Ovary (tissue), 9 donors: Measurements from ENCODE around the gene LCP2. TPM values are rescaled to one million over a fixed set of nuclear protein-coding genes. Genes with fewer than 3 reads are reported as not detected.

ENCODE experiments used
- DNase-seq, 5 donors: peaks; one replicate each; pipeline ENCODE4 v3.0.0-alpha.2; 2019 to 2020
- H3K27ac ChIP-seq, 2 donors: fragments of 200-600 bp; one replicate each; pipeline versions ENCODE4 v1.5.1 to v1.8.0; 2019 to 2022
- H3K27me3 ChIP-seq: fragments of 200-600 bp; one replicate; pipeline ENCODE4 v1.8.0; 2022
- H3K36me3 ChIP-seq: fragments of 200-600 bp; sonication (generic); one replicate; pipeline ENCODE4 v1.5.1; 2019
- H3K4me1 ChIP-seq: one replicate; pipeline ENCODE4 v1.8.1; 2013; ENCODE audit warnings: mild to moderate bottlenecking, moderate library complexity; ENCODE audit not compliant: insufficient read depth
- H3K4me3 ChIP-seq: fragments of 200-600 bp; sonication (generic); one replicate; pipeline ENCODE4 v1.5.1; 2017
- H3K9me3 ChIP-seq, 2 donors: fragments of 200-600 bp in 1 of 2; sonication (generic) in 1 of 2; one replicate each; pipeline versions ENCODE4 v1.5.1 to v1.8.1; 2013 to 2019; ENCODE audit warnings: mild to moderate bottlenecking in 1 of 2, moderate library complexity in 1 of 2
- EP300 ChIP-seq: sonication (generic); formaldehyde crosslinking; IDR thresholded peaks from one replicate; pipeline ENCODE4 v1.6.1; 2017; ENCODE audit warnings: antibody characterized with exemption
- POLR2A ChIP-seq: fragments of 450-650 bp; IDR thresholded peaks from one replicate; pipeline ENCODE4 v1.6.1; 2017; ENCODE audit warnings: antibody characterized with exemption, mild to moderate bottlenecking, moderate library complexity
- WGBS, 3 donors: extraction: QIAGEN DNeasy Blood & Tissue Kit in 1 of 3; methylation state at CpG; one replicate each; pipeline versions ENCODE4 v1.1.5 to v1.1.7; 2013 to 2017; 5-methylcytosine and 5-hydroxymethylcytosine counted together
- intact Hi-C, 4 donors: fragments of 100-400 bp; cut with DNase I; formaldehyde crosslinking; loops; one replicate each; pipeline versions ENCODE4 v1.11.0 to v1.15.1; 2022 to 2023
- polyA plus RNA-seq, 2 donors: library from polyadenylated mRNA; stranded (reverse); fragments of 200-250 nt in 1 of 2; fragments of 350-450 nt in 1 of 2; fragmentation: Illumina TruSeq in 1 of 2; extraction: RNeasy Lipid Tissue Mini Kit (QIAGEN cat#74804) in 1 of 2; gene quantifications; one replicate each; pipeline ENCODE4 v1.2.3, GENCODE V29; 2013 to 2014
- total RNA-seq, 7 donors: library from RNA; depleted of rRNA in 2 of 7; stranded (reverse); fragments of >200 nt in 2 of 7; fragmentation: NEBNext Ultra II Directional in 3 of 7; extraction: Animal tissue kit (Norgen Biotek cat#: 25700) in 3 of 7; gene quantifications; one replicate each; pipeline versions ENCODE4 v1.1.0 to v1.2.4, GENCODE V29; 2016 to 2023
- TF ChIP-seq, protein P1 (sequence below), 3 donors: fragments of 450-650 bp in 2 of 3; fragments of 200-600 bp in 1 of 3; IDR thresholded peaks; one replicate each; pipeline versions ENCODE4 v1.5.1 to v1.8.0; 2016 to 2022; ENCODE audit warnings: antibody characterized with exemption in 3 of 3, mild to moderate bottlenecking in 1 of 3
- donor health status: DM: no; HTN: no; CAD: no; lungs with moderate emphysema.
- donor health status: DM: no; HTN: no; CAD: no.
- donor health status: Bipolar disorder and iron deficiency.
- donor health status: DM: yes; HTN: yes; CAD: no.
- donor health status: DM: no; HTN: no; CAD: no.
- donor health status: DM: yes; HTN: yes; CAD: no.

The LCP2 gene
- total and polyA plus RNA-seq, 9 donors, result 3.1 to 31.1 (median 6.4) TPM

DNA sequence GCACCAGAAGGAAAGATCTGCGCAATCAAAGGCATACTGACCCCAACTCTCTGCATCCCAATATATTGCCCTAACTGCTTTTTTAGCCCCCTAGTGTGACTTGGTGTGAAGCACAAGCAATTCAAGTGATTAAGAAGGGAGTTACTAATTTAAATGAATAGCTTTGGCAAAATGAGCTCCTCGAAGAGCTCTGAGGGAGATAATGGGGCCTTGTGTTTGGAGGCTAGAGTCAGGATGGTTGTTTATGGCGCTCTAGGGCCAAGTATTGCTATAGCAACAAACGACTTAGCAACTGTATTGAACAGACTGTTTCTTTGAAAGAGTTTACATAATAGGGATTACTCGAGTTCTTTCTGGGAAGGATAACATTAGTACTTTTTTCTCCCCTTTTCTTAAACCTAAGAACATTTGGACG, 76.2 kb downstream of the LCP2 start:
- Histone ChIP-seq H3K4me3 (no peak overlapping the region), H3K27ac (no peak overlapping the region), H3K9me3 (no peaks in the 10 kb centered on the region), H3K36me3 (no peaks in the 10 kb centered on the region), H3K27me3 (no peaks in the 10 kb centered on the region), H3K4me1 (peaks cover 6% of the 10 kb centered on the region)
- TF ChIP-seq POLR2A (no peak), EP300 (no peak)
- TF ChIP-seq, protein P1, sequence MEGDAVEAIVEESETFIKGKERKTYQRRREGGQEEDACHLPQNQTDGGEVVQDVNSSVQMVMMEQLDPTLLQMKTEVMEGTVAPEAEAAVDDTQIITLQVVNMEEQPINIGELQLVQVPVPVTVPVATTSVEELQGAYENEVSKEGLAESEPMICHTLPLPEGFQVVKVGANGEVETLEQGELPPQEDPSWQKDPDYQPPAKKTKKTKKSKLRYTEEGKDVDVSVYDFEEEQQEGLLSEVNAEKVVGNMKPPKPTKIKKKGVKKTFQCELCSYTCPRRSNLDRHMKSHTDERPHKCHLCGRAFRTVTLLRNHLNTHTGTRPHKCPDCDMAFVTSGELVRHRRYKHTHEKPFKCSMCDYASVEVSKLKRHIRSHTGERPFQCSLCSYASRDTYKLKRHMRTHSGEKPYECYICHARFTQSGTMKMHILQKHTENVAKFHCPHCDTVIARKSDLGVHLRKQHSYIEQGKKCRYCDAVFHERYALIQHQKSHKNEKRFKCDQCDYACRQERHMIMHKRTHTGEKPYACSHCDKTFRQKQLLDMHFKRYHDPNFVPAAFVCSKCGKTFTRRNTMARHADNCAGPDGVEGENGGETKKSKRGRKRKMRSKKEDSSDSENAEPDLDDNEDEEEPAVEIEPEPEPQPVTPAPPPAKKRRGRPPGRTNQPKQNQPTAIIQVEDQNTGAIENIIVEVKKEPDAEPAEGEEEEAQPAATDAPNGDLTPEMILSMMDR (IDR thresholded peaks at IDR 0.05), result no peak
- peak in 1 of 5 donors; percentile 40 for DNase-seq
- intact Hi-C loops, result no loop called here
- WGBS, 3 donors, result 25 to 38% (median 33%) methylated on average over 6 of the region's 6 CpGs

DNA sequence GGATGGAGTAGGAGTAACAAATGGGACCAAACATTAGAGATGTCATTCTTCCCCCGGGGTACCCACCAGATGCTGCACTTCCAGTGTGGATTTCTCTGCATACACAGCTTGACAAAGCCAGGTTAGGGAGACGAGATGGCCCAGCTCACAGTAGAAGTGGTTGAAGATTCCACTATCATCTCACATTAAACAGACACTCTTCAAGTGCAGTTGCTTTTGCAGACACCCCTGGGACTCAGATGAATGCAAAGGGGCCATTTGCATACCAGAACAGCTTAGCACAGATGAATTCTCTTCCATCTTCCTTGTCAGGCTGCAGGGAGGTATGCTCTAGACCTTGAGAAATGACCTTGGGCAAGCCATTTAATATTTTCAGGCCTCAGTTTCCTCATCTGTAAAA, 77.4 kb downstream of the LCP2 start:
- WGBS, 3 donors, result 83 to 95% (median 93%) methylated on average over 2 of the region's 2 CpGs
- Histone ChIP-seq H3K9me3 (no peaks in the 10 kb centered on the region), H3K27ac (no peak overlapping the region), H3K4me3 (no peak overlapping the region), H3K36me3 (no peaks in the 10 kb centered on the region), H3K4me1 (peaks cover 2% of the 10 kb centered on the region), H3K27me3 (no peaks in the 10 kb centered on the region)
- no peak for DNase-seq
- intact Hi-C loops, result no loop called here
- no peak for TF ChIP-seq POLR2A
- TF ChIP-seq, protein P1 (IDR thresholded peaks at IDR 0.05), result no peak
- TF ChIP-seq EP300, result no peak

DNA sequence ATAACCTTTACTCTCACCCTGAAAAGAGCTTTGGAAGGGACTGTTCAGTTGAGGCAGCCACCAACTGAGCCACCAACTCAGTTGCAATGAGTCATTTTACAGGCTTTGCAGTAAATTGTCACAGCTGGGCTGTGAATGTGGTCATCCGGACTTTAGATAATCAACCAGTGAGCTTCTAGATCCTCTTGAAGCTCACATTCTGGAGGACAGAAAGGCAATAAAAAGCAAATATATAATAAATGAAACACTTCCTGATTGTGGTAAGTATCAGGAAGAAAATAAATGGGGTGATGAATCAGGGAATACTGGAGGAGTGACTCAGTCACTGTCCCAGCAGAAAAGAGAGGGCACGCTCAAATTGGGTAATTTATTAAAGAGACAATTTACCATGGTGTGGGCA, 78.0 kb downstream of the LCP2 start:
- no peak for DNase-seq
- WGBS, 3 donors, result 83 to 86% (median 83%) methylated on average over 2 of the region's 2 CpGs
- no peak overlapping the region for H3K27ac ChIP-seq
- no peak overlapping the region for H3K4me3 ChIP-seq
- peaks cover 2% of the 10 kb centered on the region for H3K4me1 ChIP-seq
- no peaks in the 10 kb centered on the region for H3K36me3 ChIP-seq
- H3K27me3 ChIP-seq, result no peaks in the 10 kb centered on the region
- intact Hi-C loops, result no loop called here
- no peak for TF ChIP-seq POLR2A
- TF ChIP-seq, protein P1 (IDR thresholded peaks at IDR 0.05), result no peak
- TF ChIP-seq EP300, result no peak
- H3K9me3 ChIP-seq, result no peaks in the 10 kb centered on the region

DNA sequence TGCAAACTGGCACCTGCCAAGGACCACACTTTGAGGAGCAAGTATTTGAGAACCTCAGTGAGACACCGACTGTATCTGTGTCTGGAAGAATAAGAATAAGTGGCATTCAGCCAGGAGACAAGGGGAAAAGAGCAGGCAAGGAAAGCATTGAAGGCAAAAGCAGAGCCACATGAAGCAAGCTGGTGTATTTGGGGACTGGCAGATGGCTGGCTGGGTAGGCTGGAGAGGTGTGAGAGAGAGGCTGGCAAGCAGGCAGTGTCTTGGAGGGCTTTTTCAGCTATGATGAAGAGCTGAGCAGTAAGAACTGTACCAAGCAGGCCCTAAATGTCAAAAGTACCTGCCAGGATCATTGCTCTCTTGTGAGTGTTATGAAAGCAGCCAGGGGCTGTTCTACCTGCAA, 78.9 kb downstream of the LCP2 start:
- Histone ChIP-seq H3K4me3 (no peak overlapping the region), H3K27me3 (no peaks in the 10 kb centered on the region), H3K9me3 (no peaks in the 10 kb centered on the region), H3K36me3 (no peaks in the 10 kb centered on the region), H3K4me1 (peaks cover 2% of the 10 kb centered on the region), H3K27ac (no peak overlapping the region)
- 61 to 83% (median 68%) methylated on average over 1 of the region's 1 CpG for whole genome bisulfite sequencing, 3 donors
- intact Hi-C loops, result no loop called here
- no peak for DNase-seq
- TF ChIP-seq POLR2A (no peak), EP300 (no peak)
- TF ChIP-seq, protein P1 (IDR thresholded peaks at IDR 0.05), result no peak

DNA sequence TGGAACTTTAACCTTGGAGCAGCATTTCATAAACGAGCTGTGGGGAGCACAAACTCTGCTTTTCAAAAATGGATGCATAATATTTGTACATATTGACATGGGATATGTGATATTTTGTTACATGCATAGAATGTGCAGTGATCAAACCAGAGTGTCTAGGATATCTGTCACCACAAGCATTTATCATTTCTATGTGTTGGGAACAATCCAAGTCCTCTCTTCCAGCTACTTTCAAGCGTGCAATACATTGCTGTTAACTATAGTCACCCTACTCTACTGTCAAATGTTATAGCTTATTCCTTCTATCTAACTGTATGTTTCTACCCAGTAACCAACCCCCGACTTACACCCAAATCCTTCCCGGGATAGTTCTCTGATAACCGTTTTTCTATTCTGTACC, 79.7 kb downstream of the LCP2 start:
- intact Hi-C loops, result no loop called here
- H3K27me3 ChIP-seq, result no peaks in the 10 kb centered on the region
- 83 to 88% (median 86%) methylated on average over 5 of the region's 5 CpGs for WGBS, 3 donors
- TF ChIP-seq EP300, result no peak
- TF ChIP-seq, protein P1 (IDR thresholded peaks at IDR 0.05), result no peak
- TF ChIP-seq POLR2A, result no peak
- H3K9me3 ChIP-seq, result no peaks in the 10 kb centered on the region
- peaks cover 2% of the 10 kb centered on the region for H3K4me1 ChIP-seq
- H3K4me3 ChIP-seq, result no peak overlapping the region
- no peak overlapping the region for H3K27ac ChIP-seq
- no peaks in the 10 kb centered on the region for H3K36me3 ChIP-seq
- DNase-seq, result no peak
